Activated CD4-positive, CD25-positive, alpha-beta regulatory T cell treated with anti-CD3 and anti-CD28 coated beads, Interleukin-2, amount 50 U/mL, for 72 hours (primary cell): ENCODE data around the gene TMEM168.
A peak's percentile ranks its signal among the peaks of the same experiment; 100 is the strongest.
"Not testable (repeated sequence)": the region's sequence is repeated elsewhere in the genome, so short reads cannot be mapped to it uniquely, and the experiment has no call there.

ENCODE experiments used
- DNase-seq: peaks from one replicate; pipeline ENCODE4 v3.0.0; 2021

Gene TMEM168, protein sequence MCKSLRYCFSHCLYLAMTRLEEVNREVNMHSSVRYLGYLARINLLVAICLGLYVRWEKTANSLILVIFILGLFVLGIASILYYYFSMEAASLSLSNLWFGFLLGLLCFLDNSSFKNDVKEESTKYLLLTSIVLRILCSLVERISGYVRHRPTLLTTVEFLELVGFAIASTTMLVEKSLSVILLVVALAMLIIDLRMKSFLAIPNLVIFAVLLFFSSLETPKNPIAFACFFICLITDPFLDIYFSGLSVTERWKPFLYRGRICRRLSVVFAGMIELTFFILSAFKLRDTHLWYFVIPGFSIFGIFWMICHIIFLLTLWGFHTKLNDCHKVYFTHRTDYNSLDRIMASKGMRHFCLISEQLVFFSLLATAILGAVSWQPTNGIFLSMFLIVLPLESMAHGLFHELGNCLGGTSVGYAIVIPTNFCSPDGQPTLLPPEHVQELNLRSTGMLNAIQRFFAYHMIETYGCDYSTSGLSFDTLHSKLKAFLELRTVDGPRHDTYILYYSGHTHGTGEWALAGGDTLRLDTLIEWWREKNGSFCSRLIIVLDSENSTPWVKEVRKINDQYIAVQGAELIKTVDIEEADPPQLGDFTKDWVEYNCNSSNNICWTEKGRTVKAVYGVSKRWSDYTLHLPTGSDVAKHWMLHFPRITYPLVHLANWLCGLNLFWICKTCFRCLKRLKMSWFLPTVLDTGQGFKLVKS

DNA sequence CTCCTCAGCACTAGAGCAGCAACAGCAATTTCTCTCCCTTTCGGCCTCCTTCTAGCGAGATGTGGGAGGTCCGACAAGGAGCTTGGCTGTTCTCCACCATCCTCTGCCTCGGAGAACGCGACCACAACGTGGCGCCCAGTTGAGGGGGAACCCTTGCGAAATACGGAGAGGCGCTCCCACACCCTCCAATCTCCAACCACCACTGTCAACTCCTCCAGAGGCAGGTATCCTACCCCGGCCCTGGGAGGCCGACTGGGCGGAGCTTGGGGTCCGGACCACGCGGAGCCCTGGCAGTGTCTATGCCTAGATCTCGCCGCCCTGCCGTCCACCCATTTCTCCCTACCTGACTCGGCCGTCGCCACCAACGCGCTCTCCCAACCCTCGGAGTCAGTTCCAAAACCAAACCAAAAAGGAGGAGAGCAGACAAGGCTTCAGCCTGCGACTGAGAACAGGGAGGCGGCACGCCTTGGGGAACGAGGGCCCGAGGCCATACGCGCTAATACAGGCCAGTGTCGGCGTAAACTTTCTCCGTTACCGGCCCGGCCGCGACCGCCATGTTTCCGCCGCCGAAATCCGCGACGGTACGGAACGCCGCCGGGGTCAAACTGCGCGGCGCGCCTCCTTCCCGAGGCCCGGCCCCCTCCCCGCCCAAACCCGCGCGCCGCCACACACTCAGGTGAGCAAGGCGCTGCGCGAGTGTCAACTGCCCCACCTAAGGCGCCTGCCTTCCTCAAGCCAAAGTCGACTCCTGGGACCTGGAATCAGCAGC is at the start of gene TMEM168:
Gene TMEM168, minus strand, starts transcription at position 577 of the 769 bp plus-strand sequence. CDS start 5,568 bp downstream, outside the sequence.
- peak; percentile 89 for DNase-seq

GRCh38 chr7:112835928-112836327 is 45.7 kb upstream of the TMEM168 start:
- DNase-seq, result not testable (repeated sequence)

GRCh38 chr7:112833082-112833481 is 42.9 kb upstream of the TMEM168 start:
- no peak for DNase-seq

DNA sequence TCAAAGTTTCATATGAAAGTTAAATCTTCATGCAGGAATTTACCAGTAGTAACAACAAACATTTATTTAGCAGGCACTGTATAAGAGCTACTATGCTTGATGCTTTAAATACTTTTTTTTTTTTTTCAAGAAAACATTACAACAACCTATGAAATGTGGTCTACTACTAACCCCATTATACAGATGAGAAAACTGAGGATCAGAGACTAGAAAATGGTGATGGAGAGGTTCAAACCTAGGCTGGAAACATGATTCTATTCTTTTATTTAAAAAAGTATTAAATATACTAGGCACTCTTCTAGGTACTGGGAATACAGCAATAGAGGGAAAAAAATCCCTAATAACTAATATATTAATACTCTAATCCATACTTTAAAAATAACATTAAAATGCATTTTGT is 40.6 kb upstream of the TMEM168 start:
- DNase-seq, result no peak

DNA sequence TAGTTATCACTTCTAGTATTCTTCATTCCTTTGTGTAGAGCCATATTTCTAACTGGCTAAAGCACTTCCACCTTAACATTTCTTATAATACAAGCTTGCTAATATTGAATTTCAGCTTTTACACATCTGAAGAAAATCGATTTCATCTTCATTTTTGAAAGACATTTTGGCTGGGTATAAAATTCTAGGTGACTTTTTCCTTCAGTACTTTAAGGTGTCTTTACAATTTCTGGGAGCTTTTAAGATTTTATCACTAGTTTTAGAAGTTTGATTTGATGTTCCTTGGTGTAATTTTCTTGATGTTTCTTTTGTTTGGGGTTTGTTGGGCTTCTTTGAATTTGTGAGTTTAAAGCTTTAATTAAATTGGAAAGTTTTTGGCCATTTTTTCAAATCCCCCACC is 38.5 kb upstream of the TMEM168 start:
- no peak for DNase-seq

DNA sequence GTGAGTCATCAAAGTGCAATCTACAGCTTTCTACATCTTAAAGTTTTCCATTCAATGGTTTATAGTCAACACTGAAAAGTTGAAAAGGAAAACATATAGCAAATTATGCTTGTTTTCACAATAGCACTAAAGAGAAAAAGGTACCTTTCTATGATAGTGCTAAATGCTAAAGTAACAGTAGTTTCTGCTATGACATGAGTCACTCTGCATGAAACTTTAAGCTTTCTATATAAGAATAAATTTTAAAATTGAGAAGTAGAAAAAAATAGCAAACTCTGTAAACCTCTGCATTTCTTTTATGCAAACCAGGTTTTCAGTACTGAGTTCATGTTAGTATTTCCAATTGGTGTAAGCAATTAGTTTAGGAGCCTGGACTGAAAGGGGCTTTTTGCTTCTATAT is 31.2 kb upstream of the TMEM168 start:
- DNase-seq, result no peak

GRCh38 chr7:112819536-112819935 is 29.3 kb upstream of the TMEM168 start:
- DNase-seq, result no peak

GRCh38 chr7:112806156-112806555 is 16.0 kb upstream of the TMEM168 start:
- DNase-seq, result no peak

DNA sequence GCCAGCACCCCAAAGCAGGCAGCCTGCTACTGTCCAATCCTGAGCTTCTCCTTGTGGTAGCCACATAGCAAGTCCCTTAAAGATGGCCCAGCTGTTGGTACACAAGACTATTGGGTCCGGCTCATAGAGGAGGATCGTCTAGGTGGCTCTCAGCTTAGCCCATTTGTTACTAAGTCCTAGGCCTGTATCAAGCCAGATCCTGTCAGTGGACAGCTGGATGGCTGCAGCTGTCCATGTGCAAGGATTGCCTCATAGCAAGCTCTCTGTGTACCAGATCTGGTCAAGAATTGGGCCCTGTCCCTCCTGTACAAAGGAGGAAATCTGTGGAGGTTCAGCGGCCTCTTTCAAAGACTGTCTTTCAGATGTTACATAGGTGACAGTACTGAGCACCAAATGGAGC is 12.2 kb upstream of the TMEM168 start:
- no peak for DNase-seq

DNA sequence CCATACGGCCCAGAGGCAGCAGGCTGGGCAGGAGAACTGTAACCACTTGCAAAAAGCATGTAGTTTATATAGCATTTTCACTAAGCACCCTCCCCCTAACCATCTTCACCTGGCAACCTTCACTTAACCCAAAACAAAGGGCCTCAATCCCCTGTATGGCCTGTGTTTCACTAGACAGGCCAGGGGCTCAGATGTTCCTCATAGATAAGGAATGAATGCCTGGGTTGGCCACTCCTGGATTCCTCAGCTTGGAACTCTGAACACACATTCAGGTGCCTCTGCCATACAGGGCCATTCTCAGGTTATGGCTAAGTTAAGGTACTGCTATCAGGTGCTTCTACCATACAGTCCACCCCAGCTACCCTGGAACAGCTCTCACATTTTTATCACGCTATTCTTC is 10.3 kb upstream of the TMEM168 start:
- DNase-seq, result no peak

GRCh38 chr7:112799448-112800120 is 9.4 kb upstream of the TMEM168 start:
- no peak for DNase-seq

GRCh38 chr7:112798274-112799159 is 8.3 kb upstream of the TMEM168 start:
- DNase-seq, result no peak

GRCh38 chr7:112796552-112796951 is 6.4 kb upstream of the TMEM168 start:
- DNase-seq, result not testable (repeated sequence)

DNA sequence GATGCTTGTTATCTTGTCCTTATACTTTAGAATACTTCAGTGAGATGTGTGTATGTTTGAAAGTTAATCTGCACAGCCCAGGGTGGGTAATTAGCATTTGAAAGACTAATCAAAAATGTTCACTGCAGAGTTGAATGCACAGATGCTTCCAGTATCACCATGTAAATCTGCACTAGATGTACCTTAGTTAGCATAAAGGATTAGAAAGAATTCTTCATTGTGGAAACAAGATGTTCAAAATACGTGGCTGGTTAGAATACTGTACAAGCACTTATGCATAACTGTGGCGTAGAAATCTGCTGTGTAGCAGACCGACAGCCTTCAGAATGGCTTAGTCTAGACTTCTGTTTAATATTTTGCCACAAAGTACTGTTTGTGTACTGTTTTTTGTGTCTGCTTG is 2.2 kb upstream of the TMEM168 start:
- DNase-seq, result no peak

DNA sequence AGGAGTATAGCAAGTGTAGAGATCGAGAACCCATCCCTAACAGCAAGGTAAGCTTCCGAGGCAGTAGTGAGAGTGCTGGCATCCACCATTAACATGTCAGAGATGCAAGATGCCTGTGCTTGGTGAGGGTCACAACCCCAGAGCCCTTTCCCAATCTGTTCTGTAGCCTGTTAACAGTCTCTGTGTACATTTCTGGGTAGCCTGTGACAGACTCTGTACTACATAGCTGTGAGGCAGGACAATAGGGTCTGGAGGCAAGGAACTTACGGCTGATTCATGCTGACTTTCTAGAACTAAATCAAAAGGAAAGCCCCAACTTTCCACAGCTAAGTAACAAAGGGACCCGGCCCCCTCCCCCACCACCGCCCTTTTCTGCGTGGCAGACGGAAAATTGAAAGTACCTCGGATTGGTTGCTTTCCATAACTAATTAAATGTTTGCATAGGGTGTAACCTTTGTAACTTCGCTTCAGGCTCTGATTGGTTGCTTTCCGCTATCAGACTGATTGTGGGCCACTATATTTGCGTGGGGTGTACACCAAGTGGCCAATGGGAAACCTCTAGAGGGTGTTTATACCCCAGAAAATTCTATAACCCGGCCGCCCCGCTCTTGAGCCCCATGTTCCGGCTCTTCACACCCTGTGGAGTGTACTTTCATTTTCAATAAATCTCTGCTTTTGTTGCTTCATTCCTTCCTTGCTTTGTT is 1.4 kb upstream of the TMEM168 start:
- no peak for DNase-seq

- DNase-seq, result no peak
Measured at GRCh38 chr7:112790586-112791003, 402 bp upstream of the TMEM168 start.

DNA sequence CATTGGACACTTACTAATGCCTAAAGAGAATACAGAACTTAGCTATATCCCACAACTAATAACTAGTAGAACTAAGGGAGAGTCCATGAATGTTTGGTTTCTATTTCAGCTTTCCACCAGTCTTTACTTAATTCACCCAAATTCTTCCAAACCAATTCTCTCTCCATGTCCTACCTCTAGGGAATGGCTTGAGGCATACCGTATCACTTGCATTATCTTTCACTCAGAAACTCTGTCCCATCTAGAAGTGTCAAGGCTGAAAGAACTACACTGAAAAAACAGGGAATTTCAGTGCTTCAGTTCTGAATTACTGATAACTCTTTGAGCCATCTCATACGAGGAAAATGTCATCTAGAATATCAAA is 758 bp downstream of the TMEM168 start:
- no peak for DNase-seq

- no peak for DNase-seq
Measured at GRCh38 chr7:112788778-112789343, 1.3 kb downstream of the TMEM168 start.

GRCh38 chr7:112784603-112785002 is 5.6 kb downstream of the TMEM168 start:
- DNase-seq, result no peak

DNA sequence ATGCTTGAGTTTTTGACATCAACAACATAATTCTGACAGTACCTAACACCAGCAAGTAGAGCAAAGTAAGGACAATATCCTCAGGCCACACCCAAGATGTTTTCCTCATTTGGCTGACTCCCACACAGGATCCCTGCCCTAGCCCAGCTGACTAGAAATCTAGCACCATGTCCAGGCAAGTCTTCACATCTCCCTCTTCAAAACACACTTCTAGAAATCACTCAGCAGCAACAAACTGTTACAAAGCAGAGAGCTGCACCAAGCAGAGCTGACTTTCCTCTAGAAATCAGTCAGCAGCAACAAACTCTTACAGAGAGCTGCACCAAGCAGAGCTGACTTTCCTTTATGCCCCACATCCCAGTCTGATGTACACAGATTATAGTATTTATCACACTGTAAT is 7.7 kb downstream of the TMEM168 start:
- no peak for DNase-seq

DNA sequence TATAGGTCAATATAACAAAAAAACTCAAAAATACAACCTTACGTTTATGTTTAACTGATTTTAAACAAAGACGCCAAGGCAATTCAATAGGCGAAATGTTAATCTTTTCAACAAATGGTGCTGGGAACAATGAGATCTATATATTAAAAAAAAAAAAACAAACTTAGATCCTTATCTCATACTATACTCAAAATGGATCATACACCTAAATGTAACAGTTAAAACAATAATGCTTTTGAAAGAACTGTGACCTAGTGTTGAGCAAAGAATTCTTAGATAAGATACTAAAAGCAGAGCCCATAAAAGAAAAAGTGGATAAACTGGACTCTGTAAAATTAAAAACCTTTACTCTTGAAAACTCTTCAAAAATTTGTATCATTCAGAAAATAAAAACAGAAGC is 8.6 kb downstream of the TMEM168 start:
- DNase-seq, result no peak
